Panc1 (cell line): Measurements from ENCODE around the gene TECPR2. TPM values are rescaled to one million over a fixed set of nuclear protein-coding genes. Genes with fewer than 3 reads are reported as not detected.
"Not testable (repeated sequence)": the region's sequence is repeated elsewhere in the genome, so short reads cannot be mapped to it uniquely, and the experiment has no call there.

Experiments
- ATAC-seq: fragments of 200-7000 bp; cut with Tn5 transposase; 2 replicates; pipeline ENCODE4 v1.9.1; 2020; ENCODE audit warnings: mild to moderate bottlenecking, moderate library complexity
- BruUV-seq: library from RNA; stranded (reverse); fragments of 400-500 nt; replicated peaks from 2 replicates; lab custom pipeline; 2021; lab: Mats Ljungman, UMichigan
- CTCF ChIA-PET: fragments of 300-600 bp; sonication (Branson Sonifier 250); formaldehyde crosslinking; loops from one replicate; lab custom pipeline; 2022; ENCODE audit warnings: antibody characterized with exemption; lab: Charles Lee
- POLR2A ChIA-PET: fragments of 300-600 bp; sonication (Branson Sonifier 250); formaldehyde crosslinking; loops from one replicate; lab custom pipeline; 2022; ENCODE audit warnings: antibody characterized with exemption; lab: Charles Lee
- DNase-seq: peaks from one replicate; pipeline ENCODE4 v3.0.0-alpha.2; 2010; ENCODE audit warnings: low read depth, low spot score
- H3K27ac ChIP-seq: 2 replicates; pipeline ENCODE4 v1.5.1; 2011; ENCODE audit warnings: mild to moderate bottlenecking, low read length, inconsistent platforms
- H3K27me3 ChIP-seq: fragments of 200-500 bp; sonication (Bioruptor generic); 2 replicates; pipeline ENCODE4 v1.6.0; 2014; ENCODE audit warnings: low read length, inconsistent platforms; ENCODE audit not compliant: control insufficient read depth, insufficient read depth
- H3K36me3 ChIP-seq: fragments of 200-500 bp; sonication (Bioruptor generic); 2 replicates; pipeline ENCODE4 v1.5.1; 2014; ENCODE audit warnings: inconsistent platforms, mild to moderate bottlenecking, low read length, moderate library complexity; ENCODE audit not compliant: control insufficient read depth, insufficient read depth
- H3K4me1 ChIP-seq: 2 replicates; pipeline ENCODE4 v1.5.1; 2011; ENCODE audit warnings: inconsistent platforms, mild to moderate bottlenecking, low read length, moderate library complexity; ENCODE audit not compliant: control insufficient read depth, insufficient read depth
- H3K4me3 ChIP-seq, 2 experiments: 2 replicates each; pipeline ENCODE4 v1.5.1; 2011 to 2012; ENCODE audit warnings: low read depth in 2 of 2, low read length in 2 of 2, mild to moderate bottlenecking in 2 of 2, inconsistent platforms in 1 of 2, moderate library complexity in 1 of 2
- H3K9me3 ChIP-seq: fragments of 200-500 bp; sonication (Bioruptor generic); 2 replicates; pipeline ENCODE4 v1.5.1; 2014; ENCODE audit warnings: low read depth, mild to moderate bottlenecking, inconsistent platforms, low read length, moderate library complexity; ENCODE audit not compliant: control insufficient read depth, insufficient read depth
- CTCF ChIP-seq: fragments of 450-650 bp; IDR thresholded peaks from 2 replicates; pipeline ENCODE4 v1.5.1; 2017; ENCODE audit warnings: mild to moderate bottlenecking
- POLR2AphosphoS5 ChIP-seq: IDR thresholded peaks from 2 replicates; pipeline ENCODE4 v1.6.1; 2012; ENCODE audit warnings: mild to moderate bottlenecking, low read depth, low read length, moderate library complexity
- REST ChIP-seq, 2 experiments: IDR thresholded peaks; 2 replicates each; pipeline ENCODE4 v1.6.1; 2011 to 2012; ENCODE audit warnings: low read depth in 2 of 2, control low read depth in 1 of 2, low read length in 1 of 2, mild to moderate bottlenecking in 1 of 2, moderate library complexity in 1 of 2; ENCODE audit not compliant: insufficient read depth in 1 of 2
- SIN3A ChIP-seq: IDR thresholded peaks from 2 replicates; pipeline ENCODE4 v1.6.1; 2012; ENCODE audit warnings: low read depth, mild to moderate bottlenecking, low read length, moderate library complexity, borderline replicate concordance; ENCODE audit not compliant: insufficient read depth
- TCF7L2 ChIP-seq: IDR thresholded peaks from 2 replicates; pipeline ENCODE4 v1.6.1; 2011; ENCODE audit warnings: mild to moderate bottlenecking, low read depth, low read length, inconsistent platforms
- in situ Hi-C: cut with HindIII; loops from 2 replicates; pipeline ENCODE4 v1.10.0; 2016; ENCODE audit warnings: low sequenced_read_pairs, low pct_unique_long_range_greater_than_20kb
- intact Hi-C: fragments of 100-400 bp; cut with micrococcal nuclease; formaldehyde crosslinking; loops from one replicate; pipeline ENCODE4 v1.10.0; 2022; ENCODE audit not compliant: unreplicated experiment
- total RNA-seq: library from RNA; stranded (reverse); gene quantifications from one replicate; pipeline ENCODE4 v1.2.1, GENCODE V29; 2021; ENCODE audit not compliant: unreplicated experiment

Gene TECPR2
- total RNA-seq, 1 experiment from 2014 or later, result 15.5 TPM

- no peak for ATAC-seq
- CTCF ChIA-PET, result no interaction called here
- intact Hi-C loops, result no loop called here
- H3K4me3 ChIP-seq, result no peak overlapping the region
- H3K36me3 ChIP-seq, result no peaks in the 10 kb centered on the region
- TF ChIP-seq SIN3A, result no peak
- no peak for TF ChIP-seq TCF7L2
- TF ChIP-seq POLR2AphosphoS5, result no peak
- no peak for TF ChIP-seq REST (IDR thresholded peaks at IDR 0.05; ENCODE audit: insufficient read depth in 1 of 2, low read depth in 2 of 2, low read length in 1 of 2)
- no peak for TF ChIP-seq CTCF
- BruUV-seq, result no TSS peak
- no peaks in the 10 kb centered on the region for H3K4me1 ChIP-seq
- in situ Hi-C loops, result no loop called here
- no peak for DNase-seq
- no peak overlapping the region for H3K27ac ChIP-seq
- H3K27me3 ChIP-seq, result no peaks in the 10 kb centered on the region
- H3K9me3 ChIP-seq, result no peaks in the 10 kb centered on the region
- POLR2A ChIA-PET, result no interaction called here
Measured at GRCh38 chr14:102539544-102540314, 177.0 kb downstream of the TECPR2 start.

GRCh38 chr14:102540315-102541028 lies 177.7 kb downstream of the TECPR2 start:
- DNase-seq (no peak), ATAC-seq (no peak)
- ChIA-PET CTCF (interaction anchor here (0.7 kb wide), 1 partner anchor 26 kb away, joined by 10 read pairs; no protein-coding TSS in a partner anchor), POLR2A (no interaction called here)
- Histone ChIP-seq H3K9me3 (no peaks in the 10 kb centered on the region), H3K4me3 (no peak overlapping the region), H3K36me3 (no peaks in the 10 kb centered on the region), H3K27me3 (no peaks in the 10 kb centered on the region), H3K4me1 (peaks cover 3% of the 10 kb centered on the region), H3K27ac (no peak overlapping the region)
- intact Hi-C loops (no loop called here), in situ Hi-C loops (no loop called here)
- no TSS peak for BruUV-seq
- TF ChIP-seq REST (IDR thresholded peaks at IDR 0.05; ENCODE audit: insufficient read depth in 1 of 2, low read depth in 2 of 2, low read length in 1 of 2), result no peak
- TF ChIP-seq CTCF, result no peak
- no peak for TF ChIP-seq POLR2AphosphoS5
- no peak for TF ChIP-seq SIN3A
- no peak for TF ChIP-seq TCF7L2

GRCh38 chr14:102541029-102541491 lies 178.3 kb downstream of the TECPR2 start:
- in situ Hi-C loops, ATAC-seq, H3K4me3 ChIP-seq, H3K9me3 ChIP-seq, H3K27ac ChIP-seq, DNase-seq, POLR2A ChIA-PET, H3K27me3 ChIP-seq, H3K4me1 ChIP-seq, H3K36me3 ChIP-seq, intact Hi-C loops, BruUV-seq: not testable (repeated sequence)
- CTCF ChIA-PET, result interaction anchor here (0.6 to 0.7 kb wide), 2 partner anchors 26 to 54 kb away, joined by 3 to 10 read pairs; no protein-coding TSS in a partner anchor
